ENCODE data around the gene CNTNAP1. TPM values are rescaled to one million over a fixed set of nuclear protein-coding genes. Genes with fewer than 3 reads are reported as not detected.
A peak's percentile ranks its signal among the peaks of the same experiment; 100 is the strongest.

Gene CNTNAP1
- total and polyA plus RNA-seq, 9 of the 15 experiments (the other 6 are each of a cell fraction or from before 2014, with no cell fraction given) = 0.10 to 1.8 (median 0.62) TPM

- TF ChIP-seq ZNF584 (CRISPR knock-in tag; IDR thresholded peaks at IDR 0.05; ENCODE audit: low read depth) (no peak), MTF1 (CRISPR knock-in tag; IDR thresholded peaks at IDR 0.05; ENCODE audit: borderline replicate concordance) (no peak), MEF2D (tag; conservative IDR thresholded peaks at IDR 0.05; ENCODE audit: low read depth) (no peak), ESRRB (CRISPR knock-in tag; IDR thresholded peaks at IDR 0.05; ENCODE audit: borderline replicate concordance) (no peak), ZKSCAN1 (IDR thresholded peaks at IDR 0.05; ENCODE audit: low read depth, low read length) (no peak), PREB (CRISPR knock-in tag; IDR thresholded peaks at IDR 0.05) (peak; percentile 92; the same call in 1 of the 2 replicates), HSF4 (CRISPR knock-in tag; IDR thresholded peaks at IDR 0.05; ENCODE audit: borderline replicate concordance) (no peak), SIN3A (IDR thresholded peaks at IDR 0.05; ENCODE audit: borderline replicate concordance in 2 of 2, control insufficient read depth in 1 of 2, low read depth in 2 of 2, low read length in 2 of 2) (peak in 1 of 2 experiments; percentile 33; a peak in 1 of 4 replicates), MGA (IDR thresholded peaks at IDR 0.05) (peak; percentile 99), ZNF512 (tag; IDR thresholded peaks at IDR 0.05) (no peak), C11orf30 (IDR thresholded peaks at IDR 0.05; ENCODE audit: low read depth) (no peak), SUPT5H (IDR thresholded peaks at IDR 0.05) (peak; percentile 76), ZC3H4 (CRISPR knock-in tag; IDR thresholded peaks at IDR 0.05; ENCODE audit: borderline replicate concordance) (no peak)
Observed at GRCh38 chr17:42744806-42745617, 62.7 kb downstream of the CNTNAP1 start, which contains the start of gene EZH1 (continued).

Measured in K562 (cell line).